OCI-LY3 (cell line): Measurements from ENCODE around the gene RPS6KA5.

Source experiments
- CTCF ChIP-seq: fragments of 200-600, 300-600 bp; sonication (generic); IDR thresholded peaks from 2 replicates; pipeline ENCODE4 v1.5.1; 2014; ENCODE audit warnings: antibody characterized with exemption, low read length, low read depth
- EZH2phosphoT487 ChIP-seq: fragments of 200-600 bp; shearing (Covaris generic); IDR thresholded peaks from 2 replicates; pipeline ENCODE4 v1.6.1; 2018; ENCODE audit warnings: antibody characterized with exemption, mixed run types, low read depth

- TF ChIP-seq CTCF (no peak), EZH2phosphoT487 (no peak)
Observed at GRCh38 chr14:90890322-90891020, 170.0 kb downstream of the RPS6KA5 start.
